ENCODE data around the gene CHURC1. TPM values are rescaled to one million over a fixed set of nuclear protein-coding genes. Genes with fewer than 3 reads are reported as not detected.
A peak's percentile ranks its signal among the peaks of the same experiment; 100 is the strongest.

Gene CHURC1
- total RNA-seq, 1 donor from 2014 or later = 51.6 TPM

GRCh38 chr14:64970041-64970440 lies 55.8 kb downstream of the CHURC1 start:
- H3K4me1 Mint-ChIP-seq (ENCODE audit: unreplicated experiment) = peaks cover 34% of the 10 kb centered on the region
- no peaks in the 10 kb centered on the region for H3K9me3 Mint-ChIP-seq (ENCODE audit: unreplicated experiment)
- peak overlapping the region; percentile 14 for H3K4me3 Mint-ChIP-seq (ENCODE audit: unreplicated experiment)
- no peak for TF ChIP-seq CTCF (IDR thresholded peaks at IDR 0.05)
- H3K27ac Mint-ChIP-seq (ENCODE audit: unreplicated experiment) = no peak overlapping the region
- no peaks in the 10 kb centered on the region for H3K27me3 Mint-ChIP-seq (ENCODE audit: unreplicated experiment)
- H3K36me3 Mint-ChIP-seq (ENCODE audit: unreplicated experiment) = no peaks in the 10 kb centered on the region
- no peak for DNase-seq (ENCODE audit: extremely low spot score, unreplicated experiment)

- H3K4me3 Mint-ChIP-seq (ENCODE audit: unreplicated experiment) = peak overlapping the region; percentile 76
- TF ChIP-seq CTCF (IDR thresholded peaks at IDR 0.05) = no peak
- H3K27ac Mint-ChIP-seq (ENCODE audit: unreplicated experiment) = no peak overlapping the region
- no peaks in the 10 kb centered on the region for H3K36me3 Mint-ChIP-seq (ENCODE audit: unreplicated experiment)
- no peak for DNase-seq (ENCODE audit: extremely low spot score, unreplicated experiment)
- H3K4me1 Mint-ChIP-seq (ENCODE audit: unreplicated experiment) = peaks cover 34% of the 10 kb centered on the region
- H3K27me3 Mint-ChIP-seq (ENCODE audit: unreplicated experiment) = peaks cover under 1% of the 10 kb centered on the region
- no peaks in the 10 kb centered on the region for H3K9me3 Mint-ChIP-seq (ENCODE audit: unreplicated experiment)
Observed at GRCh38 chr14:64970776-64971477, 56.7 kb downstream of the CHURC1 start.

GRCh38 chr14:64971491-64971942 lies 57.3 kb downstream of the CHURC1 start:
- no peak for DNase-seq (ENCODE audit: extremely low spot score, unreplicated experiment)
- Mint-ChIP-seq H3K4me3 (ENCODE audit: unreplicated experiment) (peak overlapping the region; percentile 76), H3K4me1 (ENCODE audit: unreplicated experiment) (peaks cover 34% of the 10 kb centered on the region), H3K27ac (ENCODE audit: unreplicated experiment) (no peak overlapping the region), H3K36me3 (ENCODE audit: unreplicated experiment) (no peaks in the 10 kb centered on the region), H3K27me3 (ENCODE audit: unreplicated experiment) (peaks cover 3% of the 10 kb centered on the region), H3K9me3 (ENCODE audit: unreplicated experiment) (no peaks in the 10 kb centered on the region)
- no peak for TF ChIP-seq CTCF (IDR thresholded peaks at IDR 0.05)

GRCh38 chr14:64971943-64972791 lies 57.9 kb downstream of the CHURC1 start, which contains the start of gene RAB15:
TSS of gene RAB15 (minus strand) at chr14:64972336. CDS start at chr14:64972076, 260 bp downstream.
- Mint-ChIP-seq H3K4me3 (ENCODE audit: unreplicated experiment) (peak within 1 kb of the TSS; percentile 83), H3K4me1 (ENCODE audit: unreplicated experiment) (peaks cover 34% of the 10 kb centered on the region), H3K9me3 (ENCODE audit: unreplicated experiment) (no peaks in the 10 kb centered on the region), H3K27ac (ENCODE audit: unreplicated experiment) (peak within 1 kb of the TSS; percentile 41), H3K27me3 (ENCODE audit: unreplicated experiment) (peaks cover 8% of the 10 kb centered on the region), H3K36me3 (ENCODE audit: unreplicated experiment) (no peaks in the 10 kb centered on the region)
- no peak for DNase-seq (ENCODE audit: extremely low spot score, unreplicated experiment)
- TF ChIP-seq CTCF (IDR thresholded peaks at IDR 0.05) = no peak

- Mint-ChIP-seq H3K27ac (ENCODE audit: unreplicated experiment) (no peak overlapping the region), H3K9me3 (ENCODE audit: unreplicated experiment) (no peaks in the 10 kb centered on the region), H3K4me1 (ENCODE audit: unreplicated experiment) (peaks cover 32% of the 10 kb centered on the region), H3K27me3 (ENCODE audit: unreplicated experiment) (peaks cover 14% of the 10 kb centered on the region), H3K36me3 (ENCODE audit: unreplicated experiment) (no peaks in the 10 kb centered on the region), H3K4me3 (ENCODE audit: unreplicated experiment) (peak overlapping the region; percentile 83)
- no peak for TF ChIP-seq CTCF (IDR thresholded peaks at IDR 0.05)
- no peak for DNase-seq (ENCODE audit: extremely low spot score, unreplicated experiment)
Observed at GRCh38 chr14:64973026-64973442, 58.8 kb downstream of the CHURC1 start.
